ENCODE results near the gene HOXB3. TPM values are rescaled to one million over a fixed set of nuclear protein-coding genes. Genes with fewer than 3 reads are reported as not detected.

Gene HOXB3
- total RNA-seq: 10 to 100 TPM; 13.8 to 36.7 (median 14.4) TPM

- TF ChIP-seq POLR2A (IDR thresholded peaks at IDR 0.05) (no peak), POLR2AphosphoS5 (IDR thresholded peaks at IDR 0.05) (no peak)
- TF ChIP-seq, protein P1, sequence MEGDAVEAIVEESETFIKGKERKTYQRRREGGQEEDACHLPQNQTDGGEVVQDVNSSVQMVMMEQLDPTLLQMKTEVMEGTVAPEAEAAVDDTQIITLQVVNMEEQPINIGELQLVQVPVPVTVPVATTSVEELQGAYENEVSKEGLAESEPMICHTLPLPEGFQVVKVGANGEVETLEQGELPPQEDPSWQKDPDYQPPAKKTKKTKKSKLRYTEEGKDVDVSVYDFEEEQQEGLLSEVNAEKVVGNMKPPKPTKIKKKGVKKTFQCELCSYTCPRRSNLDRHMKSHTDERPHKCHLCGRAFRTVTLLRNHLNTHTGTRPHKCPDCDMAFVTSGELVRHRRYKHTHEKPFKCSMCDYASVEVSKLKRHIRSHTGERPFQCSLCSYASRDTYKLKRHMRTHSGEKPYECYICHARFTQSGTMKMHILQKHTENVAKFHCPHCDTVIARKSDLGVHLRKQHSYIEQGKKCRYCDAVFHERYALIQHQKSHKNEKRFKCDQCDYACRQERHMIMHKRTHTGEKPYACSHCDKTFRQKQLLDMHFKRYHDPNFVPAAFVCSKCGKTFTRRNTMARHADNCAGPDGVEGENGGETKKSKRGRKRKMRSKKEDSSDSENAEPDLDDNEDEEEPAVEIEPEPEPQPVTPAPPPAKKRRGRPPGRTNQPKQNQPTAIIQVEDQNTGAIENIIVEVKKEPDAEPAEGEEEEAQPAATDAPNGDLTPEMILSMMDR (IDR thresholded peaks at IDR 0.05): no peak
- no peak for DNase-seq (ENCODE audit: low spot score in 2 of 2)
- H3K4me3 ChIP-seq: peak within 1 kb of the TSS in 1 of 3 donors; percentile 7
- intact Hi-C loops (cut with DNase I; ENCODE audit: low total_unique reads): loop anchor here (5.0 kb wide), 1 partner anchor 98 kb away; no protein-coding TSS in a partner anchor
- H3K27me3 ChIP-seq: peaks cover 0 to 74% of the 10 kb centered on the region in 2 donors
- no peaks in the 10 kb centered on the region for H3K4me1 ChIP-seq
- H3K27ac ChIP-seq: no peak within 1 kb of the TSS
- H3K36me3 ChIP-seq: no peaks in the 10 kb centered on the region
- H3K9me3 ChIP-seq: no peaks in the 10 kb centered on the region
Measured at GRCh38 chr17:48589831-48590606, at the start of gene HOXB3. HOXB3 (minus strand) TSS chr17:48590241; CDS start chr17:48552474, 37,767 bp downstream.

- H3K4me3 ChIP-seq: no peak overlapping the region
- H3K27me3 ChIP-seq: peaks cover 13 to 99% of the 10 kb centered on the region in 2 donors
- intact Hi-C loops (cut with DNase I; ENCODE audit: low total_unique reads): no loop called here
- no peak for TF ChIP-seq POLR2AphosphoS5 (IDR thresholded peaks at IDR 0.05)
- no peak for TF ChIP-seq POLR2A (IDR thresholded peaks at IDR 0.05)
- TF ChIP-seq, protein P1 (IDR thresholded peaks at IDR 0.05): no peak
- H3K36me3 ChIP-seq: no peaks in the 10 kb centered on the region
- no peak for DNase-seq (ENCODE audit: low spot score in 2 of 2)
- H3K9me3 ChIP-seq: no peaks in the 10 kb centered on the region
- H3K4me1 ChIP-seq: no peaks in the 10 kb centered on the region
- no peak overlapping the region for H3K27ac ChIP-seq
Measured at GRCh38 chr17:48639136-48639535, 49.1 kb upstream of the HOXB3 start.

GRCh38 chr17:48637323-48638260 is 47.6 kb upstream of the HOXB3 start:
- no peaks in the 10 kb centered on the region for H3K4me1 ChIP-seq
- H3K27ac ChIP-seq: no peak overlapping the region
- no peak for DNase-seq (ENCODE audit: low spot score in 2 of 2)
- H3K36me3 ChIP-seq: no peaks in the 10 kb centered on the region
- no peak overlapping the region for H3K4me3 ChIP-seq
- TF ChIP-seq POLR2AphosphoS5 (IDR thresholded peaks at IDR 0.05): no peak
- TF ChIP-seq, protein P1 (IDR thresholded peaks at IDR 0.05): no peak
- TF ChIP-seq POLR2A (IDR thresholded peaks at IDR 0.05): no peak
- no peaks in the 10 kb centered on the region for H3K9me3 ChIP-seq
- intact Hi-C loops (cut with DNase I; ENCODE audit: low total_unique reads): no loop called here
- H3K27me3 ChIP-seq: peaks cover 11 to 99% of the 10 kb centered on the region in 2 donors

GRCh38 chr17:48636177-48637018 is 46.4 kb upstream of the HOXB3 start:
- Histone ChIP-seq H3K27ac (no peak overlapping the region), H3K27me3 (peaks cover 3 to 99% of the 10 kb centered on the region in 2 donors), H3K36me3 (no peaks in the 10 kb centered on the region), H3K4me3 (no peak overlapping the region), H3K4me1 (no peaks in the 10 kb centered on the region), H3K9me3 (no peaks in the 10 kb centered on the region)
- no peak for DNase-seq (ENCODE audit: low spot score in 2 of 2)
- TF ChIP-seq, protein P1 (IDR thresholded peaks at IDR 0.05): peak in 1 of 3 donors; percentile 33
- TF ChIP-seq POLR2AphosphoS5 (IDR thresholded peaks at IDR 0.05) (no peak), POLR2A (IDR thresholded peaks at IDR 0.05) (no peak)
- intact Hi-C loops (cut with DNase I; ENCODE audit: low total_unique reads): no loop called here
